ENCODE results near the gene CHKA. TPM values are rescaled to one million over a fixed set of nuclear protein-coding genes. Genes with fewer than 3 reads are reported as not detected.

CHKA gene
- total RNA-seq, 1 donor from 2014 or later = 18.2 TPM

GRCh38 chr11:68061508-68061907 is 59.7 kb downstream of the CHKA start:
- TF ChIP-seq CTCF (IDR thresholded peaks at IDR 0.05) (no peak), POLR2AphosphoS5 (IDR thresholded peaks at IDR 0.05; ENCODE audit: insufficient read depth in 1 of 2, low read depth in 1 of 2) (no peak), POLR2A (IDR thresholded peaks at IDR 0.05) (no peak)
- Histone ChIP-seq H3K4me3 (no peak overlapping the region), H3K4me1 (no peaks in the 10 kb centered on the region), H3K9me3 (no peaks in the 10 kb centered on the region), H3K27me3 (no peaks in the 10 kb centered on the region), H3K36me3 (peaks cover 0 to 10% of the 10 kb centered on the region in 2 donors), H3K27ac (no peak overlapping the region)
- intact Hi-C loops (cut with DNase I) = no loop called here
- DNase-seq (ENCODE audit: extremely low spot score in 2 of 2) = no peak

- Histone ChIP-seq H3K4me1 (no peaks in the 10 kb centered on the region), H3K27ac (no peak overlapping the region), H3K36me3 (no peaks in the 10 kb centered on the region), H3K4me3 (no peak overlapping the region), H3K9me3 (no peaks in the 10 kb centered on the region), H3K27me3 (no peaks in the 10 kb centered on the region)
- no peak for TF ChIP-seq CTCF (IDR thresholded peaks at IDR 0.05)
- no peak for TF ChIP-seq POLR2AphosphoS5 (IDR thresholded peaks at IDR 0.05; ENCODE audit: insufficient read depth in 1 of 2, low read depth in 1 of 2)
- no peak for TF ChIP-seq POLR2A (IDR thresholded peaks at IDR 0.05)
- DNase-seq (ENCODE audit: extremely low spot score in 2 of 2) = no peak
- intact Hi-C loops (cut with DNase I) = no loop called here
Measured at GRCh38 chr11:68057807-68058206, 63.4 kb downstream of the CHKA start.

GRCh38 chr11:68056317-68057285 is 64.6 kb downstream of the CHKA start:
- no peak for DNase-seq (ENCODE audit: extremely low spot score in 2 of 2)
- Histone ChIP-seq H3K27me3 (no peaks in the 10 kb centered on the region), H3K9me3 (no peaks in the 10 kb centered on the region), H3K27ac (no peak overlapping the region), H3K36me3 (no peaks in the 10 kb centered on the region), H3K4me1 (no peaks in the 10 kb centered on the region), H3K4me3 (no peak overlapping the region)
- TF ChIP-seq POLR2A (IDR thresholded peaks at IDR 0.05) (no peak), POLR2AphosphoS5 (IDR thresholded peaks at IDR 0.05; ENCODE audit: insufficient read depth in 1 of 2, low read depth in 1 of 2) (no peak), CTCF (IDR thresholded peaks at IDR 0.05) (no peak)
- intact Hi-C loops (cut with DNase I) = no loop called here

- no peaks in the 10 kb centered on the region for H3K4me1 ChIP-seq
- H3K36me3 ChIP-seq = peaks cover 0 to 19% of the 10 kb centered on the region in 2 donors
Measured at GRCh38 chr11:68053981-68054812, 67.0 kb downstream of the CHKA start.

More at GRCh38 chr11:68053981-68054812, 67.0 kb downstream of the CHKA start:
- intact Hi-C loops (cut with DNase I) = no loop called here
- H3K9me3 ChIP-seq = no peaks in the 10 kb centered on the region
- DNase-seq (ENCODE audit: extremely low spot score in 2 of 2) = no peak
- H3K27me3 ChIP-seq = no peaks in the 10 kb centered on the region
- no peak overlapping the region for H3K27ac ChIP-seq
- TF ChIP-seq POLR2AphosphoS5 (IDR thresholded peaks at IDR 0.05; ENCODE audit: insufficient read depth in 1 of 2, low read depth in 1 of 2) (no peak), POLR2A (IDR thresholded peaks at IDR 0.05) (no peak), CTCF (IDR thresholded peaks at IDR 0.05) (no peak)
- H3K4me3 ChIP-seq = no peak overlapping the region

All from vagina (tissue), 2 donors.